Adrenal gland (tissue), 12 donors: Measurements from ENCODE around the gene MICU1. TPM values are rescaled to one million over a fixed set of nuclear protein-coding genes. Genes with fewer than 3 reads are reported as not detected.

ENCODE experiments used
- DNase-seq, 7 donors: peaks; one replicate each; pipeline ENCODE4 v3.0.0-alpha.2; 2019 to 2020
- H3K27ac ChIP-seq, 5 donors: fragments of 200-600 bp; sonication (generic) in 4 of 5; 1 replicate in 3 of 5; 2 replicates in 2 of 5; pipeline versions ENCODE4 v1.5.1 to v1.8.0; 2016 to 2020; ENCODE audit warnings: mild to moderate bottlenecking in 1 of 5
- H3K27me3 ChIP-seq: fragments of 200-600 bp; 2 replicates; pipeline ENCODE4 v1.8.0; 2021
- H3K36me3 ChIP-seq, 2 donors: fragments of 200-600 bp; replicated peaks in 1 of 2; 1 replicate in 1 of 2; 2 replicates in 1 of 2; pipeline versions ENCODE4 v1.5.1 to v1.8.0; 2018 to 2022
- H3K4me1 ChIP-seq, 2 donors: fragments of 200-600 bp; replicated peaks in 1 of 2; 1 replicate in 1 of 2; 2 replicates in 1 of 2; pipeline versions ENCODE4 v1.5.1 to v1.8.0; 2018 to 2021
- H3K4me3 ChIP-seq, 4 donors: fragments of 200-600 bp; sonication (generic) in 3 of 4; one replicate each; pipeline ENCODE4 v1.5.1; 2016 to 2018
- H3K9me3 ChIP-seq, 3 donors: fragments of 200-600 bp; sonication (generic) in 1 of 3; replicated peaks in 1 of 3; 1 replicate in 2 of 3; 2 replicates in 1 of 3; pipeline versions ENCODE4 v1.5.1 to v1.8.0; 2016 to 2021
- POLR2A ChIP-seq, 2 donors: fragments of 450-650 bp; IDR thresholded peaks; one replicate each; pipeline ENCODE4 v1.6.1; 2017; ENCODE audit warnings: antibody characterized with exemption in 2 of 2, mild to moderate bottlenecking in 2 of 2, moderate library complexity in 1 of 2
- WGBS, 4 donors: extraction: QIAGEN DNeasy Blood & Tissue Kit in 2 of 4; methylation state at CpG; one replicate each; pipeline versions ENCODE4 v1.1.5 to v1.1.7; 2013 to 2017; 5-methylcytosine and 5-hydroxymethylcytosine counted together
- intact Hi-C, 2 donors: fragments of 100-400 bp; cut with DNase I; formaldehyde crosslinking; loops; one replicate each; pipeline versions ENCODE4 v1.14.1 to v1.15.0; 2022 to 2023
- polyA plus RNA-seq, 3 donors: library from polyadenylated mRNA; stranded (reverse); fragments of 200-250 nt in 2 of 3; fragments of 350-450 nt in 1 of 3; fragmentation: Illumina TruSeq in 1 of 3; extraction: RNeasy Lipid Tissue Mini Kit (QIAGEN cat#74804) in 1 of 3; gene quantifications; one replicate each; pipeline ENCODE4 v1.2.3, GENCODE V29; 2013 to 2014
- total RNA-seq, 9 donors: library from RNA; depleted of rRNA in 4 of 9; stranded (reverse); fragments of >200 nt in 4 of 9; fragments of 120-200 nt in 1 of 9; fragmentation: NEBNext Ultra II Directional in 1 of 9; extraction: Animal tissue kit (Norgen Biotek cat#: 25700) in 1 of 9; gene quantifications; one replicate each; pipeline versions ENCODE4 v1.1.0 to v1.2.4, GENCODE V29; 2013 to 2023
- TF ChIP-seq, protein P1 (sequence below), 6 experiments: fragments of 450-650 bp in 4 of 6; fragments of 200-600 bp in 2 of 6; sonication (generic) in 1 of 6; IDR thresholded peaks; 1 replicate in 5 of 6; 2 replicates in 1 of 6; pipeline versions ENCODE4 v1.5.1 to v1.8.0; 2016 to 2021; ENCODE audit warnings: antibody characterized with exemption in 6 of 6, mild to moderate bottlenecking in 2 of 6, moderate library complexity in 1 of 6
- donor health status: healthy with polysubstance abuse.
- donor health status: Bipolar disorder and iron deficiency.
- donor health status: DM: yes; HTN: yes; CAD: no.
- donor health status: DM: no; HTN: no; CAD: no.
- donor health status: DM: no; HTN: no; CAD: no.
- donor health status: DM: yes; HTN: yes; CAD: no.

Gene MICU1
- total and polyA plus RNA-seq, 12 donors = 56.5 to 122 (median 90.2) TPM

GRCh38 chr10:72525277-72525676, 100.6 kb downstream of the MICU1 start:
- 70 to 82% (median 75%) methylated on average over 5 of the region's 5 CpGs for WGBS, 4 donors
- no peak overlapping the region for H3K27ac ChIP-seq
- TF ChIP-seq, protein P1, sequence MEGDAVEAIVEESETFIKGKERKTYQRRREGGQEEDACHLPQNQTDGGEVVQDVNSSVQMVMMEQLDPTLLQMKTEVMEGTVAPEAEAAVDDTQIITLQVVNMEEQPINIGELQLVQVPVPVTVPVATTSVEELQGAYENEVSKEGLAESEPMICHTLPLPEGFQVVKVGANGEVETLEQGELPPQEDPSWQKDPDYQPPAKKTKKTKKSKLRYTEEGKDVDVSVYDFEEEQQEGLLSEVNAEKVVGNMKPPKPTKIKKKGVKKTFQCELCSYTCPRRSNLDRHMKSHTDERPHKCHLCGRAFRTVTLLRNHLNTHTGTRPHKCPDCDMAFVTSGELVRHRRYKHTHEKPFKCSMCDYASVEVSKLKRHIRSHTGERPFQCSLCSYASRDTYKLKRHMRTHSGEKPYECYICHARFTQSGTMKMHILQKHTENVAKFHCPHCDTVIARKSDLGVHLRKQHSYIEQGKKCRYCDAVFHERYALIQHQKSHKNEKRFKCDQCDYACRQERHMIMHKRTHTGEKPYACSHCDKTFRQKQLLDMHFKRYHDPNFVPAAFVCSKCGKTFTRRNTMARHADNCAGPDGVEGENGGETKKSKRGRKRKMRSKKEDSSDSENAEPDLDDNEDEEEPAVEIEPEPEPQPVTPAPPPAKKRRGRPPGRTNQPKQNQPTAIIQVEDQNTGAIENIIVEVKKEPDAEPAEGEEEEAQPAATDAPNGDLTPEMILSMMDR (IDR thresholded peaks at IDR 0.05) = no peak
- TF ChIP-seq POLR2A (IDR thresholded peaks at IDR 0.05) = no peak
- H3K9me3 ChIP-seq = peaks cover 0 to 6% (median 0%) of the 10 kb centered on the region in 3 donors
- no peak for DNase-seq
- no peak overlapping the region for H3K4me3 ChIP-seq
- intact Hi-C loops = no loop called here
- no peaks in the 10 kb centered on the region for H3K36me3 ChIP-seq
- no peaks in the 10 kb centered on the region for H3K4me1 ChIP-seq
- H3K27me3 ChIP-seq = no peaks in the 10 kb centered on the region

DNA sequence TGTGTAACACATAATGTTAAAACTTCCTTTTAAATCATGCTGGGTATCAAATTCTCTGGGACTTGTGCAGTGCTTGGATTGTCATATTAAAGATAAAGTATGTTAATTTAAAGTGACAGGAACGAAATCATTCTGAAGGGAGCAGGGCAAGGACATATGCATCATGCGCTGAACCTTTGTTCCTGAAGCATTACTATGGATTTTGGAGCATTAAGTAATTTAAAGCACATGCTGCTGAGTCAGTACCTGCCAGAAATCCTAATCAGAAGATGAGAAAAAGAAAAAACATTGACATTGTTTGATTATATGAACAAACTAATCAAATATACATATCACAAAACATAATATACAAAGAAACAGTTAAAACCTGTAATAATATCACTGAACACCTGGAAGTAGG, 101.4 kb downstream of the MICU1 start:
- DNase-seq = no peak
- no peaks in the 10 kb centered on the region for H3K36me3 ChIP-seq
- H3K4me3 ChIP-seq = no peak overlapping the region
- no peak for TF ChIP-seq POLR2A (IDR thresholded peaks at IDR 0.05)
- TF ChIP-seq, protein P1 (IDR thresholded peaks at IDR 0.05) = no peak
- H3K4me1 ChIP-seq = no peaks in the 10 kb centered on the region
- no peaks in the 10 kb centered on the region for H3K27me3 ChIP-seq
- H3K27ac ChIP-seq = no peak overlapping the region
- 82 to 95% (median 91%) methylated on average over 2 of the region's 2 CpGs for WGBS, 4 donors
- H3K9me3 ChIP-seq = peaks cover 0 to 6% (median 0%) of the 10 kb centered on the region in 3 donors
- intact Hi-C loops = no loop called here

- Histone ChIP-seq H3K36me3 (no peaks in the 10 kb centered on the region), H3K27ac (no peak overlapping the region), H3K4me1 (no peaks in the 10 kb centered on the region), H3K9me3 (peaks cover 0 to 5% (median 0%) of the 10 kb centered on the region in 3 donors), H3K4me3 (no peak overlapping the region), H3K27me3 (no peaks in the 10 kb centered on the region)
- 93 to 97% (median 95%) methylated on average over 3 of the region's 3 CpGs for WGBS, 4 donors
- DNase-seq = no peak
- no peak for TF ChIP-seq POLR2A (IDR thresholded peaks at IDR 0.05)
- TF ChIP-seq, protein P1 (IDR thresholded peaks at IDR 0.05) = no peak
- intact Hi-C loops = no loop called here
These were observed 101.9 kb downstream of the MICU1 start for GRCh38 chr10:72523932-72524396.

DNA sequence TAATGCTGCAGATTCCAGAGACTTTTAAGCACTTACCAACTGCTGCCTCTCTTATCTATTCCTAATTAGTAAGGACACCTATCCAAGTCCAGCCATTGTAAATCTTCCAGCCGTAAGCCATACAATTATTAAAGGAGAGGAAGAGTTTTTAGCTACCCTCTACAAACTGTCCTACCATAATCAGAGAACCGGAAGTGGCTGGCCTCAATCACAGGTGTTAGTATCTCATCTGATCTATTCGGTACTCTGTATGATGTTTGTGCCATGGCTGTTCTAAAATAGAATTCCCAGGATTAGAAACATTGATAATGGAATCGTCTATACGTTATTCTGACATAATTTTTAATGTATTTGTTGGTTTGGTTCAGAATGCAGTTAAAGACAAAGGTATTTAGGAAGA, 102.8 kb downstream of the MICU1 start:
- no peaks in the 10 kb centered on the region for H3K9me3 ChIP-seq
- no peak for DNase-seq
- H3K4me1 ChIP-seq = no peaks in the 10 kb centered on the region
- TF ChIP-seq POLR2A (IDR thresholded peaks at IDR 0.05) = no peak
- TF ChIP-seq, protein P1 (IDR thresholded peaks at IDR 0.05) = no peak
- H3K27ac ChIP-seq = no peak overlapping the region
- WGBS, 4 donors = 93 to 98% (median 98%) methylated on average over 5 of the region's 5 CpGs
- H3K4me3 ChIP-seq = no peak overlapping the region
- no peaks in the 10 kb centered on the region for H3K27me3 ChIP-seq
- intact Hi-C loops = no loop called here
- no peaks in the 10 kb centered on the region for H3K36me3 ChIP-seq
